HEK293 (cell line): ENCODE results near the gene CATSPERE.

ENCODE experiments used
- CTCF ChIA-PET: fragments of 350-600 bp; formaldehyde crosslinking; extraction: SDS; loops from one replicate; lab custom pipeline; 2021; ENCODE audit warnings: antibody characterized with exemption; lab: Yijun Ruan, JAX
- POLR2A ChIA-PET: fragments of 300-600 bp; formaldehyde crosslinking; extraction: SDS; loops from one replicate; lab custom pipeline; 2020; ENCODE audit warnings: antibody characterized with exemption, inconsistent platforms; lab: Yijun Ruan, JAX
- H3K27ac ChIP-seq: fragments of 200-500 bp; sonication (Bioruptor generic); 2 replicates; pipeline ENCODE4 v1.5.1; 2014; ENCODE audit warnings: low read depth, low read length, control low read depth, inconsistent platforms; ENCODE audit errors: extremely low read depth
- H3K36me3 ChIP-seq, 2 experiments: fragments of 200-500 bp in 1 of 2; sonication (Bioruptor generic) in 1 of 2; 1 replicate in 1 of 2; 2 replicates in 1 of 2; pipeline ENCODE4 v1.5.1; 2014 to 2017; ENCODE audit warnings: inconsistent platforms in 2 of 2, low read length in 2 of 2; ENCODE audit not compliant: control insufficient read depth in 2 of 2, insufficient read depth in 1 of 2
- H3K4me1 ChIP-seq: fragments of 200-500 bp; sonication (Bioruptor generic); 2 replicates; pipeline ENCODE4 v1.5.1; 2014; ENCODE audit warnings: mild to moderate bottlenecking, low read length, inconsistent platforms; ENCODE audit not compliant: control insufficient read depth, insufficient read depth
- H3K4me3 ChIP-seq: 2 replicates; pipeline ENCODE4 v1.5.1; 2011; ENCODE audit warnings: low read depth, mild to moderate bottlenecking, control low read depth, low read length, moderate library complexity
- H3K9me3 ChIP-seq: fragments of 200-500 bp; sonication (Bioruptor generic); 2 replicates; pipeline ENCODE4 v1.5.1; 2014; ENCODE audit warnings: low read depth, low read length, inconsistent platforms; ENCODE audit not compliant: control insufficient read depth, insufficient read depth
- BCL6B ChIP-seq: fragments of 450-650 bp; formaldehyde crosslinking; IDR thresholded peaks from 2 replicates; pipeline ENCODE4 v1.5.1; 2017; ENCODE audit warnings: missing biosample characterization, missing genetic modification characterization
- CTCF ChIP-seq: fragments of 450-650 bp; formaldehyde crosslinking; IDR thresholded peaks from 2 replicates; pipeline ENCODE4 v1.5.1; 2016; ENCODE audit warnings: missing biosample characterization, missing genetic modification characterization
- KLF1 ChIP-seq: fragments of 450-650 bp; formaldehyde crosslinking; IDR thresholded peaks from 2 replicates; pipeline ENCODE4 v1.5.1; 2016; ENCODE audit warnings: missing biosample characterization, missing genetic modification characterization
- KLF9 ChIP-seq: fragments of 450-650 bp; formaldehyde crosslinking; IDR thresholded peaks from 2 replicates; pipeline ENCODE4 v1.5.1; 2016; ENCODE audit warnings: missing biosample characterization, missing genetic modification characterization, low read depth
- PBX3 ChIP-seq: sonication (generic); formaldehyde crosslinking; IDR thresholded peaks from 2 replicates; pipeline ENCODE4 v1.8.1; 2022; ENCODE audit warnings: mild to moderate bottlenecking, moderate library complexity, missing genetic modification reagents
- PRDM4 ChIP-seq: fragments of 450-650 bp; formaldehyde crosslinking; IDR thresholded peaks from 2 replicates; pipeline ENCODE4 v1.5.1; 2017; ENCODE audit warnings: missing biosample characterization, missing genetic modification characterization
- SP3 ChIP-seq: fragments of 450-650 bp; formaldehyde crosslinking; IDR thresholded peaks from 2 replicates; pipeline ENCODE4 v1.5.1; 2016; ENCODE audit warnings: missing biosample characterization, missing genetic modification characterization
- ZBTB1 ChIP-seq: fragments of 450-650 bp; formaldehyde crosslinking; IDR thresholded peaks from 2 replicates; pipeline ENCODE4 v1.5.1; 2016; ENCODE audit warnings: missing biosample characterization, missing genetic modification characterization
- ZFP3 ChIP-seq: fragments of 450-650 bp; formaldehyde crosslinking; IDR thresholded peaks from 2 replicates; pipeline ENCODE4 v1.5.1; 2016; ENCODE audit warnings: low read depth, missing biosample characterization, missing genetic modification characterization
- ZNF112 ChIP-seq: fragments of 450-650 bp; formaldehyde crosslinking; IDR thresholded peaks from 2 replicates; pipeline ENCODE4 v1.5.0; 2017; ENCODE audit warnings: missing biosample characterization, missing genetic modification characterization
- ZNF148 ChIP-seq: fragments of 450-650 bp; formaldehyde crosslinking; IDR thresholded peaks from 2 replicates; pipeline ENCODE4 v1.5.0; 2017; ENCODE audit warnings: missing biosample characterization, missing genetic modification characterization, borderline replicate concordance
- ZNF518A ChIP-seq: fragments of 450-650 bp; formaldehyde crosslinking; conservative IDR thresholded peaks from 2 replicates; pipeline ENCODE4 v1.5.1; 2016; ENCODE audit warnings: low read depth, missing biosample characterization, missing genetic modification characterization
- ZNF548 ChIP-seq: fragments of 450-650 bp; formaldehyde crosslinking; IDR thresholded peaks from 2 replicates; pipeline ENCODE4 v1.5.1; 2016; ENCODE audit warnings: missing biosample characterization, missing genetic modification characterization
- ZNF624 ChIP-seq: fragments of 450-650 bp; formaldehyde crosslinking; IDR thresholded peaks from 2 replicates; pipeline ENCODE4 v1.5.1; 2017; ENCODE audit warnings: missing biosample characterization, missing genetic modification characterization
- ZNF704 ChIP-seq: fragments of 450-650 bp; formaldehyde crosslinking; IDR thresholded peaks from 2 replicates; pipeline ENCODE4 v1.5.1; 2016; ENCODE audit warnings: missing biosample characterization, missing genetic modification characterization
- ZSCAN16 ChIP-seq: fragments of 450-650 bp; formaldehyde crosslinking; IDR thresholded peaks from 2 replicates; pipeline ENCODE4 v1.5.1; 2016; ENCODE audit warnings: missing biosample characterization, missing genetic modification characterization
- ZSCAN23 ChIP-seq: fragments of 450-650 bp; formaldehyde crosslinking; IDR thresholded peaks from 2 replicates; pipeline ENCODE4 v1.5.1; 2016; ENCODE audit warnings: missing biosample characterization, missing genetic modification characterization

The CATSPERE gene

GRCh38 chr1:244515680-244516079, 54.6 kb downstream of the CATSPERE start (continued):
- no peak for TF ChIP-seq PRDM4 (tag by site-specific recombination)
- no peak for TF ChIP-seq ZSCAN23 (tag by site-specific recombination)
- no peak for TF ChIP-seq ZNF148
- TF ChIP-seq ZBTB1, result no peak
- TF ChIP-seq KLF1 (tag by site-specific recombination), result no peak
- TF ChIP-seq, all 188 proteins: peak for 0

- CTCF ChIA-PET, result no interaction called here
Observed at GRCh38 chr1:244536316-244536715, 75.2 kb downstream of the CATSPERE start.

More at GRCh38 chr1:244536316-244536715, 75.2 kb downstream of the CATSPERE start:
- no peaks in the 10 kb centered on the region for H3K4me1 ChIP-seq
- POLR2A ChIA-PET, result no interaction called here
- TF ChIP-seq ZNF518A (tag by site-specific recombination) (no peak), ZNF704 (no peak), ZNF624 (no peak), SP3 (tag by site-specific recombination) (no peak), ZNF548 (tag by site-specific recombination) (no peak), CTCF (tag by site-specific recombination) (no peak), PBX3 (no peak), ZNF112 (tag by site-specific recombination) (no peak), ZFP3 (tag by site-specific recombination) (no peak), BCL6B (tag by site-specific recombination) (no peak), KLF9 (no peak), ZSCAN16 (no peak)
- H3K9me3 ChIP-seq, result no peaks in the 10 kb centered on the region
- no peaks in the 10 kb centered on the region for H3K36me3 ChIP-seq
- no peak overlapping the region for H3K27ac ChIP-seq
- no peak overlapping the region for H3K4me3 ChIP-seq
